ENCODE results near the gene GZMH.

The GZMH gene

DNA sequence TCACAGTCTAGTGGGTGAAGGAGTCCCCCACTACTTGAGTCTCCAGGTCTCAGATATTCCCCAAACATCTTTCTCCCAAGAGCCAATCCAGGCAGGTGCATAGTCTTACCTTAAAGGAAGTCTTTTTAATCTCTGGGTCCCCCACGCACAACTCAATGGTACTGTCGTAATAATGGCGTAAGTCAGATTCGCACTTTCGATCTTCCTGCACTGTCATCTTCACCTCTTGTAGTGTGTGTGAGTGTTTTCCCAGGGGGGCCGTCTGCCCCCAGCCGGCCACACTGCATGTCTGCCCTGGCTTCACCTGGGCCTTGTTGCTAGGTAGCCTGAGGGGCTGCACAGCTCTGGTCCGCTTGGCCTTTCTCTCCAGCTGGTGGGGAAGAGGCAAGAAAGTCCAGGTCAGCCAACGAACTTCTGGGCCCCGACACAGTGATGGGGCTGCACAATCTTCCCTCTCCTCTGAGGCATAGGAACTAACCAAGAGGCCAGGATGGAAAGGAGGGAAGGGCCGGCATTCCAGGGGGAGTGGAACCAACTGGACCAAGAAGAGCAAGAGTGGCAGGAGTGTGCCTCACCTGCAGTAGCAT lies 22.4 kb upstream of the GZMH start:
- Histone ChIP-seq H3K4me3 (ENCODE audit: low read depth in 1 of 2, low read length in 2 of 2) (no peak overlapping the region), H3K4me2 (ENCODE audit: insufficient read depth, low read length) (no peak overlapping the region)
- ATAC-seq (ENCODE audit: insufficient read depth, low read depth): no peak

DNA sequence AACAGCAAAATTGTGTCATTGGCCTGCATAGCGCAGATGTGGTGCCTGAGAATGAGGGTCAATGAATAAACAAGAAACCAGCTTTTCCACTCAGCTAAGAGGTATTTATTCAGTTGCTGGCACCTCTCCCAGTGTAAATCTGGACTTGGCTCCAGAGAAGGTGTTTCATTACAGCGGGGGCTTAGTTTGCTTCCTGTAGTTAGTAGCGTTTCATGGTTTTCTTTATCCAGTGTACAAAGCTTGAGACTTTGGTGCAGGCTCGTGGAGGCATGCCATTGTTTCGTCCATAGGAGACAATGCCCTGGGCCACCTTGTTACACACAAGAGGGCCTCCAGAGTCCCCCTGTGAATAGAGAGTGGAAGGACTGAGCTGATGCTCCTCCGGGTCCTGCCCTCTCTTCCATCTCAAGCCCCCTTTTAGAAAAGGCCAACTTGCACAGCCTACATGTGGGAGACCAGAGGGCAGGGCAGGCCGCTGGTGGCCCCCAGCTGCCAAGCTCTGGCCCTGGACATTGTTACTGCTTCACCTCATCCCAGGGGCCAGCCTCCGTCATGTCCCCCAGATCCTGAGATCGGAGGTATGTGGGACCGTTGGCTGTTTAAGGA lies 21.5 kb upstream of the GZMH start:
- Histone ChIP-seq H3K4me2 (ENCODE audit: insufficient read depth, low read length) (no peak overlapping the region), H4K20me1 (ENCODE audit: insufficient read depth, low read length) (no peaks in the 10 kb centered on the region), H3K36me3 (ENCODE audit: insufficient read depth, low read length) (no peaks in the 10 kb centered on the region), H2AFZ (ENCODE audit: low read depth, low read length) (no peak overlapping the region), H3K4me1 (ENCODE audit: insufficient read depth, low read length) (no peaks in the 10 kb centered on the region), H3K9me3 (ENCODE audit: insufficient read depth, low read length, severe bottlenecking) (no peaks in the 10 kb centered on the region), H3K27me3 (ENCODE audit: insufficient read depth, low read length, poor library complexity) (no peaks in the 10 kb centered on the region), H3K9ac (ENCODE audit: low read depth, low read length) (no peak overlapping the region), H3K4me3 (ENCODE audit: low read depth in 1 of 2, low read length in 2 of 2) (no peak overlapping the region), H3K27ac (ENCODE audit: low read length) (no peak overlapping the region), H3K79me2 (ENCODE audit: insufficient read depth, low read length) (no peaks in the 10 kb centered on the region)
- TF ChIP-seq EZH2 (IDR thresholded peaks at IDR 0.05; ENCODE audit: borderline replicate concordance, low read depth, low read length, severe bottlenecking): no peak
- TF ChIP-seq, protein P1, sequence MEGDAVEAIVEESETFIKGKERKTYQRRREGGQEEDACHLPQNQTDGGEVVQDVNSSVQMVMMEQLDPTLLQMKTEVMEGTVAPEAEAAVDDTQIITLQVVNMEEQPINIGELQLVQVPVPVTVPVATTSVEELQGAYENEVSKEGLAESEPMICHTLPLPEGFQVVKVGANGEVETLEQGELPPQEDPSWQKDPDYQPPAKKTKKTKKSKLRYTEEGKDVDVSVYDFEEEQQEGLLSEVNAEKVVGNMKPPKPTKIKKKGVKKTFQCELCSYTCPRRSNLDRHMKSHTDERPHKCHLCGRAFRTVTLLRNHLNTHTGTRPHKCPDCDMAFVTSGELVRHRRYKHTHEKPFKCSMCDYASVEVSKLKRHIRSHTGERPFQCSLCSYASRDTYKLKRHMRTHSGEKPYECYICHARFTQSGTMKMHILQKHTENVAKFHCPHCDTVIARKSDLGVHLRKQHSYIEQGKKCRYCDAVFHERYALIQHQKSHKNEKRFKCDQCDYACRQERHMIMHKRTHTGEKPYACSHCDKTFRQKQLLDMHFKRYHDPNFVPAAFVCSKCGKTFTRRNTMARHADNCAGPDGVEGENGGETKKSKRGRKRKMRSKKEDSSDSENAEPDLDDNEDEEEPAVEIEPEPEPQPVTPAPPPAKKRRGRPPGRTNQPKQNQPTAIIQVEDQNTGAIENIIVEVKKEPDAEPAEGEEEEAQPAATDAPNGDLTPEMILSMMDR (IDR thresholded peaks at IDR 0.05; ENCODE audit: borderline replicate concordance, extremely low read depth, low read length, poor library complexity, severe bottlenecking): no peak
- DNase-seq: no peak
- ATAC-seq (ENCODE audit: insufficient read depth, low read depth): no peak

More for the DNA sequence above, 22.4 kb upstream of the GZMH start:
- no peaks in the 10 kb centered on the region for H3K79me2 ChIP-seq (ENCODE audit: insufficient read depth, low read length)
- no peaks in the 10 kb centered on the region for H3K9me3 ChIP-seq (ENCODE audit: insufficient read depth, low read length, severe bottlenecking)
- no peak for DNase-seq
- H3K36me3 ChIP-seq (ENCODE audit: insufficient read depth, low read length): no peaks in the 10 kb centered on the region
- no peak for TF ChIP-seq EZH2 (IDR thresholded peaks at IDR 0.05; ENCODE audit: borderline replicate concordance, low read depth, low read length, severe bottlenecking)
- TF ChIP-seq, protein P1 (IDR thresholded peaks at IDR 0.05; ENCODE audit: borderline replicate concordance, extremely low read depth, low read length, poor library complexity, severe bottlenecking): no peak
- H3K27ac ChIP-seq (ENCODE audit: low read length): no peak overlapping the region
- H3K9ac ChIP-seq (ENCODE audit: low read depth, low read length): no peak overlapping the region
- no peaks in the 10 kb centered on the region for H3K4me1 ChIP-seq (ENCODE audit: insufficient read depth, low read length)
- H4K20me1 ChIP-seq (ENCODE audit: insufficient read depth, low read length): no peaks in the 10 kb centered on the region
- H2AFZ ChIP-seq (ENCODE audit: low read depth, low read length): no peak overlapping the region
- H3K27me3 ChIP-seq (ENCODE audit: insufficient read depth, low read length, poor library complexity): no peaks in the 10 kb centered on the region

DNA sequence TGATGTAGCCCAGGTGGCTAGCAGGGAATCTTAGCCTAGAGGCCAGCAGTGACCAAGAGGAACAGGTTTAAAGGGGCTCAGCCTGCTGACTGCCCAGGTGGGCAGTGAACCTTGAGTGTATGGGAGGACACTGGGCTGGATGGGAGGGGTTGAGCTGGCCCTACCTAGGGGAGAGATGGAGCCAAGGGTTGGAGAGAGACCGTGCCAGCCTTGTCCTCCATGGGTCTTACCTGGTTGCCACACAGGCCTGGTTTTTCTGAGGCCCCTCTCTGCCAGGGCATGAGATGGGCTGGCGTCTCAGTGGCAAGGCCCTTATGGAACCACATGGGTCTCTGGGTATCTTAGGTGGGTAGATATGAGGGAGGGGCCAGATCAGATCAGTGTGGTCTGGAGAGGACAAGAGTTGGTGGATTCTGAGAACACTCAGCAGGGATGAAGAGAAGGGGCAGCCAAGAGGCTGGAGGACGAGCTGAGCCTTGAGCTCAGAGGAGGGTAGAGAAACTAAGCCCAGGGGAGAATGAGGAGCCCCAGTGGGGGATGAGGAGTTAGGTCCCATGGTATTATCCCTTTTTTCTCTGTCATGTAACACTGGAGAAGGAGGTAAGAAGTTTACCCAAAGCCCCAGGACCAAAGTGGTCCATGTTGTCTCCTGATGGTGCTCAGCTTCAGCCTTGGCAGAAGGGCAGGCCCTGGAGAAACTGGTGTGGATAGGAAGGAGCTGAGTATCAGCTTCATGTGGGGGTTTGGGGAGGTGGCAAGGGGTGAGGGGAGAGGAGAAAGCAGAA lies 20.8 kb upstream of the GZMH start:
- DNase-seq: no peak
- ATAC-seq (ENCODE audit: insufficient read depth, low read depth): no peak
- no peaks in the 10 kb centered on the region for H3K9me3 ChIP-seq (ENCODE audit: insufficient read depth, low read length, severe bottlenecking)
- H3K79me2 ChIP-seq (ENCODE audit: insufficient read depth, low read length): no peaks in the 10 kb centered on the region
- H4K20me1 ChIP-seq (ENCODE audit: insufficient read depth, low read length): no peaks in the 10 kb centered on the region
- H3K4me1 ChIP-seq (ENCODE audit: insufficient read depth, low read length): no peaks in the 10 kb centered on the region
- no peak overlapping the region for H3K27ac ChIP-seq (ENCODE audit: low read length)
- no peak overlapping the region for H3K4me2 ChIP-seq (ENCODE audit: insufficient read depth, low read length)
- TF ChIP-seq EZH2 (IDR thresholded peaks at IDR 0.05; ENCODE audit: borderline replicate concordance, low read depth, low read length, severe bottlenecking): no peak
- TF ChIP-seq, protein P1 (IDR thresholded peaks at IDR 0.05; ENCODE audit: borderline replicate concordance, extremely low read depth, low read length, poor library complexity, severe bottlenecking): no peak
- H3K36me3 ChIP-seq (ENCODE audit: insufficient read depth, low read length): no peaks in the 10 kb centered on the region
- no peaks in the 10 kb centered on the region for H3K27me3 ChIP-seq (ENCODE audit: insufficient read depth, low read length, poor library complexity)
- H2AFZ ChIP-seq (ENCODE audit: low read depth, low read length): no peak overlapping the region
- no peak overlapping the region for H3K9ac ChIP-seq (ENCODE audit: low read depth, low read length)
- H3K4me3 ChIP-seq (ENCODE audit: low read depth in 1 of 2, low read length in 2 of 2): no peak overlapping the region

Measured in DND-41 (cell line).